PC-9 (cell line): Measurements from ENCODE around the gene SCAMP2. TPM values are rescaled to one million over a fixed set of nuclear protein-coding genes. Genes with fewer than 3 reads are reported as not detected.

Experiments used
- BruUV-seq: library from RNA; stranded (reverse); fragments of 400-500 nt; replicated peaks from 2 replicates; lab custom pipeline; 2021; lab: Mats Ljungman, UMichigan
- CTCF ChIA-PET: fragments of 300-600 bp; sonication (Branson Sonifier 250); formaldehyde crosslinking; loops from one replicate; lab custom pipeline; 2022; ENCODE audit warnings: antibody characterized with exemption; lab: Charles Lee
- POLR2A ChIA-PET: fragments of 300-600 bp; sonication (Branson Sonifier 250); formaldehyde crosslinking; loops from one replicate; lab custom pipeline; 2022; ENCODE audit warnings: antibody characterized with exemption; ENCODE audit not compliant: unreplicated experiment; lab: Charles Lee
- DNase-seq, 2 experiments: peaks; one replicate each; pipeline versions ENCODE4 v3.0.0 to v3.0.0-alpha.2; 2015 to 2022; ENCODE audit warnings: mixed read lengths in 1 of 2
- H2AFZ ChIP-seq: fragments of 200-600 bp; sonication (generic); 2 replicates; pipeline ENCODE4 v1.8.1; 2017; ENCODE audit warnings: antibody characterized with exemption
- H3F3A ChIP-seq: fragments of 200-600 bp; sonication (generic); 2 replicates; pipeline ENCODE4 v1.8.1; 2017; ENCODE audit warnings: antibody characterized with exemption, mild to moderate bottlenecking, low read depth; ENCODE audit not compliant: insufficient read depth
- H3K27ac ChIP-seq: fragments of 200-600 bp; sonication (generic); 2 replicates; pipeline ENCODE4 v1.6.1; 2016; ENCODE audit warnings: mixed run types
- H3K27me3 ChIP-seq: fragments of 200-600 bp; sonication (generic); 2 replicates; pipeline ENCODE4 v1.6.1; 2016; ENCODE audit warnings: low read depth, mixed run types; ENCODE audit not compliant: insufficient read depth
- H3K36me3 ChIP-seq: fragments of 200-600 bp; sonication (generic); 2 replicates; pipeline ENCODE4 v1.6.1; 2016; ENCODE audit warnings: low read depth, mixed run types
- H3K4me1 ChIP-seq: fragments of 200-600 bp; sonication (generic); replicated peaks from 2 replicates; pipeline ENCODE4 v1.6.1; 2016; ENCODE audit warnings: mixed run types; ENCODE audit not compliant: insufficient read depth
- H3K4me2 ChIP-seq: fragments of 200-600 bp; sonication (generic); 2 replicates; pipeline ENCODE4 v1.6.1; 2017; ENCODE audit warnings: mixed run types
- H3K4me3 ChIP-seq: fragments of 200-600 bp; sonication (generic); 2 replicates; pipeline ENCODE4 v1.6.1; 2016; ENCODE audit warnings: mixed run types
- H3K79me2 ChIP-seq: fragments of 200-600 bp; sonication (generic); 2 replicates; pipeline ENCODE4 v1.6.1; 2017; ENCODE audit warnings: low read depth, mixed run types
- H3K9me2 ChIP-seq: fragments of 200-600 bp; sonication (generic); 2 replicates; pipeline ENCODE4 v1.8.1; 2017; ENCODE audit warnings: mild to moderate bottlenecking; ENCODE audit not compliant: insufficient read depth
- H3K9me3 ChIP-seq: fragments of 200-600 bp; sonication (generic); 2 replicates; pipeline ENCODE4 v1.8.1; 2016; ENCODE audit warnings: low read depth; ENCODE audit not compliant: insufficient read depth
- H4K20me1 ChIP-seq: fragments of 200-600 bp; sonication (generic); 2 replicates; pipeline ENCODE4 v1.8.1; 2017; ENCODE audit not compliant: insufficient read depth
- CTCF ChIP-seq: fragments of 200-600 bp; sonication (generic); conservative IDR thresholded peaks from 2 replicates; pipeline ENCODE4 v1.6.1; 2017; ENCODE audit warnings: mixed run types, antibody characterized with exemption, mild to moderate bottlenecking, moderate library complexity
- EZH2 ChIP-seq: fragments of 200-600 bp; sonication (generic); IDR thresholded peaks from 2 replicates; pipeline ENCODE4 v1.8.0; 2017; ENCODE audit warnings: antibody characterized with exemption, low read depth
- intact Hi-C: fragments of 100-400 bp; cut with micrococcal nuclease; formaldehyde crosslinking; loops from one replicate; pipeline ENCODE4 v1.10.0; 2022; ENCODE audit not compliant: unreplicated experiment
- total RNA-seq: library from RNA; stranded (reverse); gene quantifications from 2 replicates; pipeline ENCODE4 v1.2.3, GENCODE V29; 2021

The SCAMP2 gene
- total RNA-seq, 1 experiment from 2014 or later = 84.6 TPM

- Histone ChIP-seq H3K27me3 (no peaks in the 10 kb centered on the region), H4K20me1 (no peaks in the 10 kb centered on the region), H2AFZ (no peak overlapping the region), H3K4me1 (peaks cover 19% of the 10 kb centered on the region), H3K9me3 (no peaks in the 10 kb centered on the region), H3K9me2 (no peaks in the 10 kb centered on the region), H3K36me3 (no peaks in the 10 kb centered on the region), H3K4me3 (no peak overlapping the region), H3F3A (peaks cover 9% of the 10 kb centered on the region; the same call in 1 of the 2 replicates), H3K4me2 (0 out of 2 replicates have a peak overlapping the region, but pooled peaks have one; percentile 2), H3K79me2 (peaks cover 4% of the 10 kb centered on the region), H3K27ac (no peak overlapping the region)
- TF ChIP-seq CTCF = no peak
- TF ChIP-seq EZH2 = no peak
- intact Hi-C loops = no loop called here
- ChIA-PET CTCF (no interaction called here), POLR2A (interaction anchor here (0.6 kb wide), 1 partner anchor 247 kb away, joined by 4 read pairs; no protein-coding TSS in a partner anchor)
- BruUV-seq = no TSS peak
- DNase-seq = no peak
Observed at GRCh38 chr15:74885461-74885860, 12.3 kb upstream of the SCAMP2 start.

GRCh38 chr15:74884428-74885223 lies 11.5 kb upstream of the SCAMP2 start:
- no TSS peak for BruUV-seq
- ChIA-PET POLR2A (interaction anchor here (0.6 kb wide), 1 partner anchor 246 kb away, joined by 4 read pairs; no protein-coding TSS in a partner anchor), CTCF (interaction anchor here (0.7 kb wide), 1 partner anchor 1501 kb away, joined by 3 read pairs; no protein-coding TSS in a partner anchor)
- peaks cover 18% of the 10 kb centered on the region for H3K4me1 ChIP-seq
- peaks cover 9% of the 10 kb centered on the region; the same call in 1 of the 2 replicates for H3F3A ChIP-seq
- no peaks in the 10 kb centered on the region for H4K20me1 ChIP-seq
- H3K36me3 ChIP-seq = no peaks in the 10 kb centered on the region
- H3K4me2 ChIP-seq = 0 out of 2 replicates have a peak overlapping the region, but pooled peaks have one; percentile 2
- no peak overlapping the region for H2AFZ ChIP-seq
- H3K79me2 ChIP-seq = no peaks in the 10 kb centered on the region
- H3K27ac ChIP-seq = no peak overlapping the region
- no peaks in the 10 kb centered on the region for H3K9me3 ChIP-seq
- DNase-seq = no peak
- TF ChIP-seq CTCF (no peak), EZH2 (no peak)
- intact Hi-C loops = no loop called here
- H3K4me3 ChIP-seq = no peak overlapping the region
- no peaks in the 10 kb centered on the region for H3K9me2 ChIP-seq
- no peaks in the 10 kb centered on the region for H3K27me3 ChIP-seq

- no peak overlapping the region for H3K4me3 ChIP-seq
- CTCF ChIA-PET = no interaction called here
- no peaks in the 10 kb centered on the region for H4K20me1 ChIP-seq
- TF ChIP-seq CTCF (no peak), EZH2 (no peak)
- DNase-seq = no peak
- H3F3A ChIP-seq = peaks cover 9% of the 10 kb centered on the region; the same call in 1 of the 2 replicates
- no peak overlapping the region for H3K27ac ChIP-seq
- POLR2A ChIA-PET = interaction anchor here (0.6 to 0.7 kb wide), 2 partner anchors 11 to 486 kb away, joined by 4 to 6 read pairs; no protein-coding TSS in a partner anchor
- BruUV-seq = no TSS peak
- H3K9me3 ChIP-seq = no peaks in the 10 kb centered on the region
- H3K4me2 ChIP-seq = no peak overlapping the region
- no peaks in the 10 kb centered on the region for H3K79me2 ChIP-seq
- peaks cover 13% of the 10 kb centered on the region for H3K4me1 ChIP-seq
- intact Hi-C loops = no loop called here
- H3K27me3 ChIP-seq = no peaks in the 10 kb centered on the region
- no peak overlapping the region for H2AFZ ChIP-seq
- H3K36me3 ChIP-seq = no peaks in the 10 kb centered on the region
- H3K9me2 ChIP-seq = no peaks in the 10 kb centered on the region
Observed at GRCh38 chr15:74882528-74882927, 9.4 kb upstream of the SCAMP2 start.
